H9 (cell line): ENCODE results near the gene FOXF1. TPM values are rescaled to one million over a fixed set of nuclear protein-coding genes. Genes with fewer than 3 reads are reported as not detected.

Experiments
- DNase-seq: peaks from one replicate; pipeline ENCODE4 v3.0.0-alpha.2; 2017
- H2AFZ ChIP-seq: one replicate; pipeline ENCODE4 v1.6.1; 2013; ENCODE audit warnings: mild to moderate bottlenecking, low read length, control low read depth, moderate library complexity
- H2AK5ac ChIP-seq: 2 replicates; pipeline ENCODE4 v1.6.1; 2013; ENCODE audit warnings: low read length, control low read depth, mixed read lengths; ENCODE audit not compliant: insufficient read length
- H2BK120ac ChIP-seq: one replicate; pipeline ENCODE4 v1.6.1; 2013; ENCODE audit warnings: low read depth, mild to moderate bottlenecking, low read length, control low read depth, inconsistent platforms; ENCODE audit not compliant: poor library complexity, severe bottlenecking
- H2BK12ac ChIP-seq: 2 replicates; pipeline ENCODE4 v1.6.1; 2013; ENCODE audit warnings: low read length, control low read depth, mixed read lengths, low read depth; ENCODE audit not compliant: insufficient read length
- H2BK15ac ChIP-seq: 2 replicates; pipeline ENCODE4 v1.6.1; 2013; ENCODE audit warnings: low read depth, low read length, control low read depth
- H2BK20ac ChIP-seq: one replicate; pipeline ENCODE4 v1.6.1; 2013; ENCODE audit warnings: low read depth, mild to moderate bottlenecking, low read length, control low read depth, inconsistent platforms; ENCODE audit not compliant: poor library complexity, severe bottlenecking
- H2BK5ac ChIP-seq: 2 replicates; pipeline ENCODE4 v1.6.1; 2013; ENCODE audit warnings: low read length, control low read depth, mixed read lengths; ENCODE audit not compliant: insufficient read length
- H3K14ac ChIP-seq: 2 replicates; pipeline ENCODE4 v1.6.1; 2013; ENCODE audit warnings: low read length, control low read depth; ENCODE audit not compliant: insufficient read depth
- H3K18ac ChIP-seq: 2 replicates; pipeline ENCODE4 v1.6.1; 2013; ENCODE audit warnings: low read depth, mild to moderate bottlenecking, mixed read lengths, low read length, control low read depth; ENCODE audit not compliant: insufficient read length
- H3K23ac ChIP-seq: 2 replicates; pipeline ENCODE4 v1.6.1; 2013; ENCODE audit warnings: low read length, control low read depth, mixed read lengths, low read depth; ENCODE audit not compliant: insufficient read length
- H3K23me2 ChIP-seq: 2 replicates; pipeline ENCODE4 v1.6.1; 2013; ENCODE audit warnings: low read depth, mild to moderate bottlenecking, mixed read lengths, low read length, control low read depth; ENCODE audit not compliant: insufficient read length, poor library complexity, severe bottlenecking
- H3K27ac ChIP-seq: 2 replicates; pipeline ENCODE4 v1.5.1; 2013; ENCODE audit warnings: low read length, control low read depth, mixed read lengths, low read depth; ENCODE audit not compliant: insufficient read length
- H3K27me3 ChIP-seq: 2 replicates; pipeline ENCODE4 v1.6.1; 2013; ENCODE audit warnings: low read length, control low read depth, inconsistent platforms; ENCODE audit not compliant: insufficient read depth
- H3K4ac ChIP-seq: 2 replicates; pipeline ENCODE4 v1.6.1; 2013; ENCODE audit warnings: low read depth, mild to moderate bottlenecking, control low read depth, inconsistent platforms, low read length, moderate library complexity
- H3K4me1 ChIP-seq: 2 replicates; pipeline ENCODE4 v1.6.1; 2013; ENCODE audit warnings: low read length, control low read depth, inconsistent platforms; ENCODE audit not compliant: insufficient read depth
- H3K4me2 ChIP-seq: 2 replicates; pipeline ENCODE4 v1.6.1; 2013; ENCODE audit warnings: low read length, control low read depth, mixed read lengths; ENCODE audit not compliant: insufficient read length, insufficient read depth
- H3K56ac ChIP-seq: 2 replicates; pipeline ENCODE4 v1.6.1; 2013; ENCODE audit warnings: low read depth, mild to moderate bottlenecking, mixed read lengths, low read length, control low read depth; ENCODE audit not compliant: insufficient read length
- H3K79me1 ChIP-seq: 2 replicates; pipeline ENCODE4 v1.6.1; 2013; ENCODE audit warnings: low read depth, mild to moderate bottlenecking, moderate library complexity, low read length, control low read depth, inconsistent platforms; ENCODE audit not compliant: insufficient read depth, poor library complexity, severe bottlenecking
- H3K79me2 ChIP-seq: 2 replicates; pipeline ENCODE4 v1.6.1; 2013; ENCODE audit warnings: low read length, control low read depth, inconsistent platforms; ENCODE audit not compliant: insufficient read depth
- H3K9ac ChIP-seq: 2 replicates; pipeline ENCODE4 v1.6.1; 2013; ENCODE audit warnings: low read length, control low read depth, mixed read lengths; ENCODE audit not compliant: insufficient read length; ENCODE audit errors: extremely low read depth
- H3K9me3 ChIP-seq: one replicate; pipeline ENCODE4 v1.6.1; 2013; ENCODE audit warnings: low read depth, low read length, inconsistent platforms; ENCODE audit not compliant: control insufficient read depth
- H3T11ph ChIP-seq: one replicate; pipeline ENCODE4 v1.6.1; 2013; ENCODE audit warnings: mild to moderate bottlenecking, low read length, control low read depth, inconsistent platforms
- H4K20me1 ChIP-seq: one replicate; pipeline ENCODE4 v1.6.1; 2013; ENCODE audit not compliant: control insufficient read depth, insufficient read length, insufficient read depth
- H4K5ac ChIP-seq: 2 replicates; pipeline ENCODE4 v1.6.1; 2013; ENCODE audit warnings: low read depth, mild to moderate bottlenecking, mixed read lengths, low read length, control low read depth; ENCODE audit not compliant: insufficient read length
- H4K8ac ChIP-seq: replicated peaks from 2 replicates; pipeline ENCODE4 v1.6.1; 2013; ENCODE audit warnings: low read length, control low read depth, mixed read lengths, low read depth; ENCODE audit not compliant: insufficient read length
- H4K91ac ChIP-seq: 2 replicates; pipeline ENCODE4 v1.6.1; 2013; ENCODE audit warnings: low read depth, mild to moderate bottlenecking, moderate library complexity, mixed read lengths, low read length, control low read depth; ENCODE audit not compliant: insufficient read length
- H3K27ac Mint-ChIP-seq, 3 experiments: 2 replicates in 2 of 3; 3 replicates in 1 of 3; pipeline ENCODE4 v1.8.0; 2020 to 2021; ENCODE audit warnings: mixed read lengths in 3 of 3, mild to moderate bottlenecking in 1 of 3, moderate library complexity in 1 of 3
- H3K27me3 Mint-ChIP-seq: 2 replicates; pipeline ENCODE4 v1.8.0; 2021; ENCODE audit warnings: low read depth, mild to moderate bottlenecking, moderate library complexity, mixed read lengths
- H3K36me3 Mint-ChIP-seq, 3 experiments: 2 replicates in 2 of 3; 3 replicates in 1 of 3; pipeline ENCODE4 v1.8.0; 2020 to 2021; ENCODE audit warnings: low read depth in 3 of 3, mixed read lengths in 3 of 3; ENCODE audit not compliant: insufficient read depth in 1 of 3
- H3K4me1 Mint-ChIP-seq, 2 experiments: 2 replicates each; pipeline ENCODE4 v1.8.0; 2020; ENCODE audit warnings: mixed read lengths in 2 of 2
- H3K4me3 Mint-ChIP-seq, 2 experiments: 2 replicates in 1 of 2; 3 replicates in 1 of 2; pipeline ENCODE4 v1.8.0; 2020 to 2021; ENCODE audit warnings: mild to moderate bottlenecking in 2 of 2, mixed read lengths in 2 of 2, moderate library complexity in 1 of 2
- H3K9me3 Mint-ChIP-seq, 2 experiments: 2 replicates in 1 of 2; 3 replicates in 1 of 2; pipeline ENCODE4 v1.8.0; 2020; ENCODE audit warnings: mild to moderate bottlenecking in 2 of 2, mixed read lengths in 2 of 2, moderate library complexity in 1 of 2
- CTCF ChIP-seq: fragments of 200-600 bp; sonication (generic); conservative IDR thresholded peaks from 3 replicates; pipeline ENCODE4 v1.8.0; 2021; ENCODE audit warnings: antibody characterized with exemption, mild to moderate bottlenecking
- WGBS: extraction: QIAGEN DNeasy Blood & Tissue Kit; methylation state at CpG from one replicate; pipeline ENCODE4 v1.1.7; 2013; ENCODE audit warnings: missing lambda C conversion rate, low lambda C conversion rate, mixed read lengths; ENCODE audit not compliant: insufficient read length; ENCODE audit errors: extremely low coverage; 5-methylcytosine and 5-hydroxymethylcytosine counted together
- total RNA-seq: library from RNA; stranded (reverse); gene quantifications from 2 replicates; pipeline ENCODE4 v1.2.1, GENCODE V29; 2021

The FOXF1 gene
- total RNA-seq, 1 experiment from 2014 or later: not detected

- H3T11ph ChIP-seq: no peak overlapping the region
- Mint-ChIP-seq H3K36me3 (no peaks in the 10 kb centered on the region; a peak in 2 of 7 replicates), H3K9me3 (no peaks in the 10 kb centered on the region), H3K4me1 (0 out of 4 replicates have a peak, but pooled peaks cover 0 to 3% of the 10 kb centered on the region in 2 experiments), H3K27ac (no peak overlapping the region), H3K27me3 (peaks cover 9% of the 10 kb centered on the region), H3K4me3 (no peak overlapping the region)
- no peaks in the 10 kb centered on the region for H3K27me3 ChIP-seq
- H3K27ac ChIP-seq: no peak overlapping the region
- H3K9ac ChIP-seq: no peak overlapping the region
- H4K91ac ChIP-seq: no peak overlapping the region
- no peak overlapping the region for H3K14ac ChIP-seq
- no peak overlapping the region for H2BK20ac ChIP-seq
- no peak overlapping the region for H2AFZ ChIP-seq
- no peak overlapping the region for H3K4ac ChIP-seq
- H3K79me2 ChIP-seq: no peaks in the 10 kb centered on the region
- no peaks in the 10 kb centered on the region for H3K23me2 ChIP-seq
- no peak overlapping the region for H2AK5ac ChIP-seq
- no peaks in the 10 kb centered on the region for H4K20me1 ChIP-seq
- no peak overlapping the region for H4K5ac ChIP-seq
- no CpG with 5 or more reads among the region's 6 CpGs for WGBS
- no peak for DNase-seq
- H2BK15ac ChIP-seq: no peak overlapping the region
- H3K56ac ChIP-seq: no peak overlapping the region
- H3K23ac ChIP-seq: no peak overlapping the region
- no peak overlapping the region for H3K4me2 ChIP-seq
- H3K79me1 ChIP-seq: no peaks in the 10 kb centered on the region
- no peaks in the 10 kb centered on the region for H3K4me1 ChIP-seq
- no peak overlapping the region for H2BK12ac ChIP-seq
- no peaks in the 10 kb centered on the region for H3K9me3 ChIP-seq
- H4K8ac ChIP-seq: no peak overlapping the region
- H2BK120ac ChIP-seq: no peak overlapping the region
- no peak overlapping the region for H3K18ac ChIP-seq
- H2BK5ac ChIP-seq: no peak overlapping the region
- TF ChIP-seq CTCF: no peak
Observed at GRCh38 chr16:86540894-86541293, 30.6 kb downstream of the FOXF1 start.
